ENCODE data around the gene PLK5. TPM values are rescaled to one million over a fixed set of nuclear protein-coding genes. Genes with fewer than 3 reads are reported as not detected.

PLK5 gene
- total and polyA plus RNA-seq, 3 experiments from 2014 or later: not detected

DNA sequence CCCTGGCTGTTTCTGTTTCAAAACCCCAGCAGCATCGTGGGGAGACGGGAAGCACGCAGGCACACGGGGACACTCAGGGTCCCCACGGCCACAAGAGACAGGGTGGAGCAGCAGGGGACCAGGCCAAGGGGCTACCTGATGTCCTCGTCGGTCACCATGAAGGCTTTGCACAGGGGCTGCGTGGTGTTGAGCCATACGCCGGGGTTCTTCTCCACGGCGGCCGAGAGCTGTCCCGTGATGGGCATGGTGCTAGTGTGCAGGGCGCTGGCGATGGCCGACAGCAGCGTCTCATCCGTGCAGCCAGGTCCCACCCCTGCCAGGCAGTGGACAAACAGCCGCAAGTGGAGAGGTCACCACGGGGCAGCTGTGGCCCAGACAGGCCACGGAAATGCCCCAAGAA is 57.1 kb downstream of the PLK5 start:
- Mint-ChIP-seq H3K27me3 (no peaks in the 10 kb centered on the region), H3K36me3 (peaks cover 0 to 68% (median 3%) of the 10 kb centered on the region in 3 donors), H3K4me1 (peaks cover 0 to 4% (median 0%) of the 10 kb centered on the region in 3 donors), H3K4me3 (no peak overlapping the region), H3K9me3 (no peaks in the 10 kb centered on the region), H3K27ac (no peak overlapping the region)
- Histone ChIP-seq H3K27me3 (ENCODE audit: insufficient read depth, low read length, poor library complexity, severe bottlenecking) (no peaks in the 10 kb centered on the region), H3K4me1 (ENCODE audit: insufficient read depth, low read length) (no peaks in the 10 kb centered on the region), H3K36me3 (ENCODE audit: insufficient read depth, low read length) (peaks cover 13% of the 10 kb centered on the region), H3K4me3 (ENCODE audit: low read length) (no peak overlapping the region), H3K9me3 (ENCODE audit: low read length) (no peaks in the 10 kb centered on the region), H3K27ac (ENCODE audit: low read depth, low read length) (no peak overlapping the region)
- POLR2A ChIA-PET: no interaction called here
- CTCF ChIA-PET: no interaction called here
- no peak for DNase-seq

DNA sequence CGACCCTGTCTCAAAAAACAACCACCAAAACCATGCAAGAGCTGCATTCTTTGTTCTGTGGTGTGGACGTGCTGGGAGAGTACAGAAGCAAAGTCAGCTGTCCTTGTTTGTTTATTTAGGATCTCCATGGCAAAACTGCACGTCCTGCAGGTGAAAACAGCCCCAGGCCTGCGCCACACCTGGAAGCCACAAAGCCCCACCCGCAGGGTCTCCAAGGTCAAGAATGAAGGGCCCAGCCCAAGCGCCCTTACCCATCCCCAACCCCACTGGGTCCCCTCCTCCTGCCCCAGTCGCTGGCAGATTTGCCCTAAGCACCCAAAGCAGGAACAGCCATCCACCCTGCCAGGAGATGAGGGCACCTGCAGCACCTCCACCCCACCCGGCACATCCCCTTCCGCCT is 58.3 kb downstream of the PLK5 start:
- H3K27ac ChIP-seq (ENCODE audit: low read depth, low read length): no peak overlapping the region
- Mint-ChIP-seq H3K4me1 (peaks cover 0 to 7% (median 0%) of the 10 kb centered on the region in 3 donors), H3K4me3 (no peak overlapping the region), H3K27me3 (no peaks in the 10 kb centered on the region), H3K36me3 (peaks cover 0 to 67% (median 3%) of the 10 kb centered on the region in 3 donors), H3K9me3 (no peaks in the 10 kb centered on the region), H3K27ac (no peak overlapping the region)
- peaks cover 13% of the 10 kb centered on the region for H3K36me3 ChIP-seq (ENCODE audit: insufficient read depth, low read length)
- ChIA-PET POLR2A (no interaction called here), CTCF (no interaction called here)
- no peaks in the 10 kb centered on the region for H3K4me1 ChIP-seq (ENCODE audit: insufficient read depth, low read length)
- DNase-seq: no peak
- no peaks in the 10 kb centered on the region for H3K27me3 ChIP-seq (ENCODE audit: insufficient read depth, low read length, poor library complexity, severe bottlenecking)
- no peak overlapping the region for H3K4me3 ChIP-seq (ENCODE audit: low read length)
- no peaks in the 10 kb centered on the region for H3K9me3 ChIP-seq (ENCODE audit: low read length)

DNA sequence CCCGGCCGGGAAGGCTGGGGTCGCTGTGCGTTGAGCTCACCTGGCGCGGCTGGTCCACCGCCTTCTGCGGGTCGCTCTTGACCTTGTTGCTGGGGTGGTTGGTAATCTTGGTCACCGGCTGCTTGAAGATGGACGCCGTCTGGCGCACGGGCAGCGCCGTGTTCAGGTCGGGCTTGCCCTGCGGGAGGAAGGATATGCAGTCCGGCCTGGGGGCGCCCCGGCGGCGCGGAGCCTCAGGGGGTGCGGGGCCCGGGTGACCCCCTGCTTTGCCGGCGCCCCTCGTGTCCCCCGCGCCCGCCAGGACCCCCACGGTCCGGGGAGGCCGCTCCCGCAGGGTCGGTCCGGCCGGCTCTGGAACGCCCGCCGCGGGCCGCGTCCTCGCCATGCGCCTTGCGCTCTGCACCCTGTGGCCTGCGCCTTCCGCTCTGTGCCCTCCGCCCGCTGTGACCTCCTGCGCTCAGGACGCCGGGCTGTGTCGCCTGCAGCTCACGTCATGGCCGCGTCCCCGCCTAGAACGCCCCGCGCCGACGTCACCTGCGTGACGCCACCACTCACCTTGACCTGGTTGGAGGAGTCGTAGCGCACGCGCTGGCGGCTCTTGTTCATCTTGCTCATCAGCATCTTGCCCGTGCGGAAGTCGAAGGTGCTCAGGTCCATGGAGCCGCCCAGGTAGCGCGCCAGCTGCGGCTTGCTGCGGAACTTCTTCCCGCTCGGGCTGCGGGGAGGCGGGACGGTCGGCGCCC is 60.8 kb downstream of the PLK5 start:
- no peak overlapping the region for H3K27ac Mint-ChIP-seq
- H3K4me1 ChIP-seq (ENCODE audit: insufficient read depth, low read length): no peaks in the 10 kb centered on the region
- no peak overlapping the region for H3K4me3 Mint-ChIP-seq
- H3K27me3 Mint-ChIP-seq: no peaks in the 10 kb centered on the region
- no peak overlapping the region for H3K27ac ChIP-seq (ENCODE audit: low read depth, low read length)
- H3K36me3 ChIP-seq (ENCODE audit: insufficient read depth, low read length): peaks cover 13% of the 10 kb centered on the region
- no peak for DNase-seq
- H3K4me3 ChIP-seq (ENCODE audit: low read length): no peak overlapping the region
- ChIA-PET CTCF (no interaction called here), POLR2A (no interaction called here)
- H3K4me1 Mint-ChIP-seq: peaks cover 0 to 11% (median 0%) of the 10 kb centered on the region in 3 donors
- peaks cover 0 to 51% (median 3%) of the 10 kb centered on the region in 3 donors for H3K36me3 Mint-ChIP-seq
- H3K9me3 ChIP-seq (ENCODE audit: low read length): no peaks in the 10 kb centered on the region
- H3K9me3 Mint-ChIP-seq: no peaks in the 10 kb centered on the region
- no peaks in the 10 kb centered on the region for H3K27me3 ChIP-seq (ENCODE audit: insufficient read depth, low read length, poor library complexity, severe bottlenecking)

DNA sequence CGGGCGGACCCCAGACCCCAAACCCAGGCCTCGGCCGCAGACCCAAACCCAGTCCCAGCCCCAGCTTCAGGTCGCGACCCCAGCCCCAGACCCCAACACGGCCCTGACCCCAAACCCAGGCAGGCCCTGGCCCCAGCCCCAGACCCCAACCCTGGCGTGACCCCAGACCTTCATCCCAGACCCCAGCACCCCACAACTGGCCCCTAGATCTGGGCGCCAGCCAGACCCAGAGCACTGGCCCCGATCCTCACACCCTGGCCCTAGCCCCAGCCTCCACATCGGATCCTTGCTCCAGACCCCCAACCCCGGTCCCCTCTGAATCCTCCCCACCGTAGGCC is 61.3 kb downstream of the PLK5 start:
- Mint-ChIP-seq H3K4me1 (peaks cover 0 to 14% (median 0%) of the 10 kb centered on the region in 3 donors), H3K9me3 (no peaks in the 10 kb centered on the region), H3K27me3 (no peaks in the 10 kb centered on the region), H3K4me3 (no peak overlapping the region), H3K27ac (no peak overlapping the region), H3K36me3 (peaks cover 0 to 47% (median 2%) of the 10 kb centered on the region in 3 donors)
- peaks cover under 1% of the 10 kb centered on the region for H3K4me1 ChIP-seq (ENCODE audit: insufficient read depth, low read length)
- no peak for DNase-seq
- no peaks in the 10 kb centered on the region for H3K9me3 ChIP-seq (ENCODE audit: low read length)
- no peak overlapping the region for H3K4me3 ChIP-seq (ENCODE audit: low read length)
- H3K27me3 ChIP-seq (ENCODE audit: insufficient read depth, low read length, poor library complexity, severe bottlenecking): no peaks in the 10 kb centered on the region
- POLR2A ChIA-PET: no interaction called here
- peaks cover 13% of the 10 kb centered on the region for H3K36me3 ChIP-seq (ENCODE audit: insufficient read depth, low read length)
- H3K27ac ChIP-seq (ENCODE audit: low read depth, low read length): no peak overlapping the region
- CTCF ChIA-PET: no interaction called here

Other genes starting within 250 kb of the PLK5 start
- gene FAM174C, start 248.5 kb upstream of the PLK5 start, total RNA-seq: 100 to 1,000 TPM; 113 TPM
- gene FAM174C, start 248.5 kb upstream of the PLK5 start, polyA plus RNA-seq: 100 TPM
- not detected for gene EFNA2, start 238.2 kb upstream of the PLK5 start, total RNA-seq
- gene EFNA2, start 238.2 kb upstream of the PLK5 start, polyA plus RNA-seq: not detected
- gene NDUFS7, start 140.2 kb upstream of the PLK5 start, total RNA-seq: 100 to 1,000 TPM; 102 to 104 TPM
- 207 TPM for gene NDUFS7, start 140.2 kb upstream of the PLK5 start, polyA plus RNA-seq
- gene GAMT, start 122.5 kb upstream of the PLK5 start, total RNA-seq: 10 to 100 TPM; 29.0 to 29.5 TPM
- gene GAMT, start 122.5 kb upstream of the PLK5 start, polyA plus RNA-seq: 20.4 TPM
- 100 to 1,000 TPM; 253 TPM for gene DAZAP1, start 116.5 kb upstream of the PLK5 start, total RNA-seq
- 7.7 TPM for gene DAZAP1, start 116.5 kb upstream of the PLK5 start, polyA plus RNA-seq
- 1,000 to 10,000 TPM; 1,485 to 1,540 TPM for gene RPS15, start 85.7 kb upstream of the PLK5 start, total RNA-seq
- gene RPS15, start 85.7 kb upstream of the PLK5 start, polyA plus RNA-seq: 2,756 TPM
- under 1 TPM; 0.09 to 0.11 TPM for gene APC2, start 74.0 kb upstream of the PLK5 start, total RNA-seq
- not detected for gene APC2, start 74.0 kb upstream of the PLK5 start, polyA plus RNA-seq
- gene C19orf25, start 44.9 kb upstream of the PLK5 start, total RNA-seq: 10 to 100 TPM; 36.9 to 41.4 TPM
- 56.7 TPM for gene C19orf25, start 44.9 kb upstream of the PLK5 start, polyA plus RNA-seq
- 1 to 10 TPM; 1.0 to 1.3 TPM for gene PCSK4, start 33.7 kb upstream of the PLK5 start, total RNA-seq
- 1.0 TPM for gene PCSK4, start 33.7 kb upstream of the PLK5 start, polyA plus RNA-seq
- 1 to 10 TPM; 1.8 to 2.0 TPM for gene REEP6, start 32.9 kb upstream of the PLK5 start, total RNA-seq
- gene REEP6, start 32.9 kb upstream of the PLK5 start, polyA plus RNA-seq: 4.5 TPM
- 1 to 10 TPM; 2.3 to 2.7 TPM for gene ADAMTSL5, start 11.1 kb upstream of the PLK5 start, total RNA-seq
- 1.0 TPM for gene ADAMTSL5, start 11.1 kb upstream of the PLK5 start, polyA plus RNA-seq
- 10 to 100 TPM; 10.8 TPM for gene MEX3D, start 44.2 kb downstream of the PLK5 start, total RNA-seq
- not detected for gene MEX3D, start 44.2 kb downstream of the PLK5 start, polyA plus RNA-seq
- gene MBD3, start 68.8 kb downstream of the PLK5 start, total RNA-seq: 100 to 1,000 TPM; 127 to 138 TPM
- gene MBD3, start 68.8 kb downstream of the PLK5 start, polyA plus RNA-seq: 13.7 TPM
- gene UQCR11, start 81.4 kb downstream of the PLK5 start, total RNA-seq: 100 to 1,000 TPM; 239 to 266 TPM
- 613 TPM for gene UQCR11, start 81.4 kb downstream of the PLK5 start, polyA plus RNA-seq
- gene TCF3, start 128.5 kb downstream of the PLK5 start, total RNA-seq: 10 to 100 TPM; 96.0 to 97.0 TPM
- 13.3 TPM for gene TCF3, start 128.5 kb downstream of the PLK5 start, polyA plus RNA-seq
- not detected for gene ONECUT3, start 229.4 kb downstream of the PLK5 start, total RNA-seq
- gene ONECUT3, start 229.4 kb downstream of the PLK5 start, polyA plus RNA-seq: not detected